Bronchial epithelial cell (primary cell): ENCODE measurements around the gene VWDE. TPM values are rescaled to one million over a fixed set of nuclear protein-coding genes. Genes with fewer than 3 reads are reported as not detected.
A peak's percentile ranks its signal among the peaks of the same experiment; 100 is the strongest.
"Not testable (repeated sequence)": the region's sequence is repeated elsewhere in the genome, so short reads cannot be mapped to it uniquely, and the experiment has no call there.

Experiments
- DNase-seq: peaks from one replicate; pipeline ENCODE4 v3.0.0-alpha.2; 2010; ENCODE audit warnings: low read depth
- FAIRE-seq: peaks from 2 replicates; lab custom pipeline; 2011; peaks lifted over from hg19 to GRCh38; lab: Jason Lieb, UNC
- H3K27me3 ChIP-seq: 2 replicates; pipeline ENCODE4 v1.5.1; 2011; ENCODE audit warnings: low read length; ENCODE audit not compliant: control insufficient read depth, insufficient read depth
- H3K36me3 ChIP-seq: 2 replicates; pipeline ENCODE4 v1.5.1; 2011; ENCODE audit warnings: low read length; ENCODE audit not compliant: control insufficient read depth, insufficient read depth
- H3K4me3 ChIP-seq: 2 replicates; pipeline ENCODE4 v1.5.1; 2011; ENCODE audit warnings: mild to moderate bottlenecking, low read depth, low read length, control low read depth
- CTCF ChIP-seq: IDR thresholded peaks from 2 replicates; pipeline ENCODE4 v1.5.1; 2011; ENCODE audit warnings: mild to moderate bottlenecking, moderate library complexity, low read length, control low read depth, inconsistent platforms; ENCODE audit not compliant: insufficient read depth, severe bottlenecking
- total RNA-seq: library from RNA; depleted of rRNA; stranded (reverse); fragments of >200 nt; gene quantifications from 2 replicates; pipeline ENCODE4 v1.2.1, GENCODE V29; 2014

The VWDE gene
- 1.1 and 3.6 TPM in 2 replicates for total RNA-seq

GRCh38 chr7:12403287-12404181 is at the start of gene VWDE:
VWDE (minus strand) TSS chr7:12403865; CDS start chr7:12403716, 149 bp downstream.
- Histone ChIP-seq H3K4me3 (peak within 1 kb of the TSS; percentile 56), H3K27me3 (no peaks in the 10 kb centered on the region), H3K36me3 (no peaks in the 10 kb centered on the region)
- no peak for FAIRE-seq
- peak; percentile 9 for TF ChIP-seq CTCF
- peak; percentile 30 for DNase-seq

GRCh38 chr7:12453136-12453535 is 49.5 kb upstream of the VWDE start:
- H3K27me3 ChIP-seq, H3K36me3 ChIP-seq, FAIRE-seq, DNase-seq, H3K4me3 ChIP-seq: not testable (repeated sequence)

- DNase-seq, result no peak
- no peak for TF ChIP-seq CTCF
- H3K27me3 ChIP-seq, result no peaks in the 10 kb centered on the region
- no peaks in the 10 kb centered on the region for H3K36me3 ChIP-seq
- no peak for FAIRE-seq
- H3K4me3 ChIP-seq, result no peak overlapping the region
These were observed 47.0 kb upstream of the VWDE start for GRCh38 chr7:12450615-12451014.

- no peaks in the 10 kb centered on the region for H3K27me3 ChIP-seq
- DNase-seq, result no peak
- no peak for FAIRE-seq
- TF ChIP-seq CTCF, result no peak
- no peak overlapping the region for H3K4me3 ChIP-seq
- no peaks in the 10 kb centered on the region for H3K36me3 ChIP-seq
These were observed 41.1 kb upstream of the VWDE start for GRCh38 chr7:12444785-12445184.

- no peak for DNase-seq
- Histone ChIP-seq H3K36me3 (no peaks in the 10 kb centered on the region), H3K27me3 (no peaks in the 10 kb centered on the region), H3K4me3 (no peak overlapping the region)
- TF ChIP-seq CTCF, result no peak
- FAIRE-seq, result no peak
These were observed 36.6 kb upstream of the VWDE start for GRCh38 chr7:12440229-12440628.

- TF ChIP-seq CTCF, result peak; percentile 14
- H3K36me3 ChIP-seq, result no peaks in the 10 kb centered on the region
- DNase-seq (peak; percentile 72), FAIRE-seq (no peak)
- no peak overlapping the region for H3K4me3 ChIP-seq
- H3K27me3 ChIP-seq, result no peaks in the 10 kb centered on the region
These were observed 33.4 kb upstream of the VWDE start for GRCh38 chr7:12436896-12437535.
